ENCODE measurements around the gene NXPE3. TPM values are rescaled to one million over a fixed set of nuclear protein-coding genes. Genes with fewer than 3 reads are reported as not detected.

NXPE3 gene
- total and polyA plus RNA-seq, 2 of the 8 experiments (the other 6 are each of a cell fraction or from before 2014, with no cell fraction given), result 10.9 to 22.7 TPM

GRCh38 chr3:101730839-101731238, 48.2 kb upstream of the NXPE3 start:
- Histone ChIP-seq H3K23ac (ENCODE audit: insufficient read length) (no peak overlapping the region), H2BK5ac (ENCODE audit: low read depth, low read length) (no peak overlapping the region), H3K4ac (replicated peaks; ENCODE audit: insufficient read length, low read depth, low read length) (no peak overlapping the region), H2BK12ac (ENCODE audit: low read depth, low read length) (no peak overlapping the region), H4K8ac (ENCODE audit: extremely low read depth, insufficient read depth, low read length) (no peak overlapping the region), H3K27ac (ENCODE audit: low read depth, low read length) (no peak overlapping the region), H3K9me3 (ENCODE audit: insufficient read depth in 2 of 2, low read depth in 1 of 2, low read length in 1 of 2) (no peaks in the 10 kb centered on the region), H2AFZ (ENCODE audit: low read length) (no peak overlapping the region), H2BK15ac (ENCODE audit: low read length) (no peak overlapping the region), H3K4me1 (replicated peaks in 1 of 4; ENCODE audit: control insufficient read depth in 3 of 4, insufficient read depth in 4 of 4, low read length in 3 of 4) (0 out of 7 replicates have a peak, but pooled peaks cover 0 to 3% (median 0%) of the 10 kb centered on the region in 4 experiments), H2BK120ac (replicated peaks; ENCODE audit: low read depth, low read length) (no peak overlapping the region), H3K56ac (replicated peaks; ENCODE audit: insufficient read length, low read depth, low read length) (no peak overlapping the region), H3K79me1 (ENCODE audit: low read depth, low read length) (no peaks in the 10 kb centered on the region), H3K14ac (ENCODE audit: insufficient read length) (no peak overlapping the region), H3K9ac (replicated peaks in 1 of 4; ENCODE audit: extremely low read depth in 1 of 4, low read depth in 3 of 4, low read length in 3 of 4) (no peak overlapping the region), H3K4me2 (ENCODE audit: insufficient read depth in 1 of 2, low read depth in 2 of 2, low read length in 2 of 2) (no peak overlapping the region), H3K4me3 (ENCODE audit: extremely low read depth in 1 of 4, insufficient read depth in 2 of 4, low read depth in 3 of 4, low read length in 4 of 4) (no peak overlapping the region), H3K36me3 (ENCODE audit: control insufficient read depth in 2 of 4, insufficient read depth in 4 of 4, low read length in 3 of 4) (peaks cover 7 to 66% (median 40%) of the 10 kb centered on the region in 4 experiments; a peak in 7 of 8 replicates), H4K91ac (replicated peaks; ENCODE audit: insufficient read length, low read length) (no peak overlapping the region), H3K23me2 (ENCODE audit: low read depth, low read length) (no peaks in the 10 kb centered on the region), H2AK5ac (ENCODE audit: low read depth, low read length) (no peak overlapping the region), H3K18ac (ENCODE audit: extremely low read depth, low read length) (no peak overlapping the region), H4K5ac (ENCODE audit: insufficient read length, low read depth, low read length) (no peak overlapping the region), H3K79me2 (ENCODE audit: control insufficient read depth in 1 of 2, insufficient read depth in 2 of 2, low read length in 2 of 2) (peaks cover 0 to 6% of the 10 kb centered on the region in 2 experiments; a peak in 1 of 4 replicates), H2BK20ac (ENCODE audit: low read length) (no peak overlapping the region), H3K27me3 (replicated peaks in 1 of 4; ENCODE audit: control insufficient read depth in 3 of 4, extremely low read depth in 1 of 4, insufficient read depth in 3 of 4, low read length in 3 of 4) (no peaks in the 10 kb centered on the region), H4K20me1 (replicated peaks in 1 of 2; ENCODE audit: control insufficient read depth in 1 of 2, insufficient read depth in 2 of 2, low read length in 2 of 2) (no peaks in the 10 kb centered on the region)
- POLR2A ChIA-PET (ENCODE audit: partially characterized antibody), result no interaction called here
- DNase-seq (ENCODE audit: low read depth in 1 of 2, low spot score in 2 of 2) (no peak), FAIRE-seq (no peak)
- no peak for TF ChIP-seq POLR2AphosphoS5 (IDR thresholded peaks at IDR 0.05; ENCODE audit: low read depth, low read length)
- no peak for TF ChIP-seq SUZ12 (IDR thresholded peaks at IDR 0.05; ENCODE audit: low read length)
- TF ChIP-seq TBP (IDR thresholded peaks at IDR 0.05; ENCODE audit: low read depth, low read length), result no peak
- no peak for TF ChIP-seq RXRA (IDR thresholded peaks at IDR 0.05; ENCODE audit: insufficient read depth, low read depth, low read length)
- TF ChIP-seq SP1 (IDR thresholded peaks at IDR 0.05; ENCODE audit: low read depth, low read length), result no peak
- TF ChIP-seq NANOG (IDR thresholded peaks at IDR 0.05; ENCODE audit: insufficient read depth, low read depth, low read length, poor library complexity, severe bottlenecking), result no peak
- TF ChIP-seq PHF8 (conservative IDR thresholded peaks at IDR 0.05; ENCODE audit: low read depth, low read length), result no peak
- no peak for TF ChIP-seq ASH2L (IDR thresholded peaks at IDR 0.05; ENCODE audit: low read length)
- TF ChIP-seq KDM1A (IDR thresholded peaks at IDR 0.05; ENCODE audit: borderline replicate concordance, low read length), result no peak
- no peak for TF ChIP-seq POLR2A (IDR thresholded peaks at IDR 0.05; ENCODE audit: control extremely low read depth in 1 of 2, low read depth in 2 of 2, low read length in 2 of 2)
- TF ChIP-seq CBX8 (IDR thresholded peaks at IDR 0.05; ENCODE audit: borderline replicate concordance, low read depth, low read length), result no peak
- no peak for TF ChIP-seq ATF2 (IDR thresholded peaks at IDR 0.05; ENCODE audit: low read length)
- TF ChIP-seq BCL11A (IDR thresholded peaks at IDR 0.05; ENCODE audit: low read depth in 2 of 2, low read length in 2 of 2), result no peak
- no peak for TF ChIP-seq TAF1 (IDR thresholded peaks at IDR 0.05; ENCODE audit: low read depth, low read length)
- no peak for TF ChIP-seq HDAC6 (IDR thresholded peaks at IDR 0.05; ENCODE audit: low read depth, low read length)
- CTCF ChIA-PET (ENCODE audit: partially characterized antibody), result interaction anchor here (0.7 kb wide), 1 partner anchor 81 kb away, joined by 3 read pairs; no protein-coding TSS in a partner anchor
